ENCODE data around the gene PLIN5. TPM values are rescaled to one million over a fixed set of nuclear protein-coding genes. Genes with fewer than 3 reads are reported as not detected.

PLIN5 gene
- total and polyA plus RNA-seq, 10 of the 15 experiments (the other 5 are each of a cell fraction or from before 2014, with no cell fraction given) = 0.15 to 0.33 TPM; not detected in 8

DNA sequence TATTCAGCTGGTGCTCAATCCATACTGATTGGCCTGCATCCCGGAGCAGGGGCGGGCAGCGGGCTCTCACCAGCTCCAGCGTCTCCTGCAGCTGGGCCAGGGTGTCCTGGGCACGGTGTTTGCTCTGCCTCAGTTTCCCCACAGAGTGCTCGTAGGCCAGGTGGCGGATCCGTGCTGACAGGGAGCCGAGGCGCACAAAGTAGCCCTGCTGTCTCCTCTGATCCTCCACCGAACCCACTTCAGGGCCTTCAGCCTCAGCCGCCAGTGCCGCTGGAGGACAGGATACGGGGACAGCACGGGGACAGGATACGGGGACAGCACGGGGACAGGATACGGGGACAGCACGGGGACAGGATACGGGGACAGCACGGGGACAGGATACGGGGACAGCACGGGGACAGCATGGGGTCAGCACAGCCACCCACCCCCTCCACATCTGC lies 9.4 kb downstream of the PLIN5 start:
- in situ Hi-C loops (cut with MboI) (no loop called here), intact Hi-C loops (cut with micrococcal nuclease; ENCODE audit: unreplicated experiment) (loop anchor here (2.0 kb wide), 1 partner anchor 259 kb away; no protein-coding TSS in a partner anchor)
- Histone ChIP-seq H2AFZ (ENCODE audit: control insufficient read depth, low read depth, low read length) (no peak overlapping the region), H3K27me3 (replicated peaks in 1 of 2; ENCODE audit: control insufficient read depth in 2 of 2, insufficient read depth in 2 of 2, low read length in 1 of 2) (no peaks in the 10 kb centered on the region), H3K9ac (ENCODE audit: control insufficient read depth, insufficient read depth, low read length) (no peak overlapping the region), H3K79me2 (ENCODE audit: control insufficient read depth, insufficient read depth, low read length) (no peaks in the 10 kb centered on the region), H3K9me3 (replicated peaks; ENCODE audit: control insufficient read depth, insufficient read depth, low read length) (no peaks in the 10 kb centered on the region), H3K36me3 (ENCODE audit: control insufficient read depth in 2 of 2, insufficient read depth in 2 of 2, low read length in 1 of 2) (no peaks in the 10 kb centered on the region), H4K20me1 (ENCODE audit: control insufficient read depth, insufficient read depth) (no peaks in the 10 kb centered on the region), H3K4me3 (no peak overlapping the region), H3K4me2 (ENCODE audit: control insufficient read depth, insufficient read depth) (no peak overlapping the region), H3K27ac (ENCODE audit: control insufficient read depth, insufficient read depth) (no peak overlapping the region), H3K4me1 (ENCODE audit: control insufficient read depth, insufficient read depth, low read length) (no peaks in the 10 kb centered on the region)
- DNase-seq (ENCODE audit: low read depth, low spot score) = no peak
- 42% methylated on average over 23 of the region's 23 CpGs for WGBS (ENCODE audit: insufficient coverage, insufficient replicate concordance, low lambda C conversion rate, missing lambda C conversion rate)
- ATAC-seq = no peak
- ChIA-PET CTCF (interaction anchor here (0.6 to 4.5 kb wide), 19 partner anchors 9 to 607 kb away, joined by 3 to 44 read pairs (median 4); partner anchors contain the start of genes LRG1, PLIN5 and SEMA6B), POLR2A (interaction anchor here (0.5 kb wide), 1 partner anchor 26 kb away, joined by 6 read pairs; no protein-coding TSS in a partner anchor), RAD21 (ENCODE audit: unreplicated experiment) (interaction anchor here (1.2 to 1.3 kb wide), 3 partner anchors 10 to 259 kb away, joined by 3 to 8 read pairs (median 3); partner anchors contain the start of gene PLIN5), SMC1A (ENCODE audit: uncharacterized antibody, unreplicated experiment) (interaction anchor here (1.0 to 1.5 kb wide), 3 partner anchors 14 to 259 kb away, joined by 4 read pairs; partner anchors contain the start of gene LRG1)
- TF ChIP-seq, protein P1, sequence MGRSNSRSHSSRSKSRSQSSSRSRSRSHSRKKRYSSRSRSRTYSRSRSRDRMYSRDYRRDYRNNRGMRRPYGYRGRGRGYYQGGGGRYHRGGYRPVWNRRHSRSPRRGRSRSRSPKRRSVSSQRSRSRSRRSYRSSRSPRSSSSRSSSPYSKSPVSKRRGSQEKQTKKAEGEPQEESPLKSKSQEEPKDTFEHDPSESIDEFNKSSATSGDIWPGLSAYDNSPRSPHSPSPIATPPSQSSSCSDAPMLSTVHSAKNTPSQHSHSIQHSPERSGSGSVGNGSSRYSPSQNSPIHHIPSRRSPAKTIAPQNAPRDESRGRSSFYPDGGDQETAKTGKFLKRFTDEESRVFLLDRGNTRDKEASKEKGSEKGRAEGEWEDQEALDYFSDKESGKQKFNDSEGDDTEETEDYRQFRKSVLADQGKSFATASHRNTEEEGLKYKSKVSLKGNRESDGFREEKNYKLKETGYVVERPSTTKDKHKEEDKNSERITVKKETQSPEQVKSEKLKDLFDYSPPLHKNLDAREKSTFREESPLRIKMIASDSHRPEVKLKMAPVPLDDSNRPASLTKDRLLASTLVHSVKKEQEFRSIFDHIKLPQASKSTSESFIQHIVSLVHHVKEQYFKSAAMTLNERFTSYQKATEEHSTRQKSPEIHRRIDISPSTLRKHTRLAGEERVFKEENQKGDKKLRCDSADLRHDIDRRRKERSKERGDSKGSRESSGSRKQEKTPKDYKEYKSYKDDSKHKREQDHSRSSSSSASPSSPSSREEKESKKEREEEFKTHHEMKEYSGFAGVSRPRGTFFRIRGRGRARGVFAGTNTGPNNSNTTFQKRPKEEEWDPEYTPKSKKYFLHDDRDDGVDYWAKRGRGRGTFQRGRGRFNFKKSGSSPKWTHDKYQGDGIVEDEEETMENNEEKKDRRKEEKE (IDR thresholded peaks at IDR 0.05) = no peak
- no peak for TF ChIP-seq MTA2 (IDR thresholded peaks at IDR 0.05; ENCODE audit: low read depth)
- TF ChIP-seq CEBPB (IDR thresholded peaks at IDR 0.05; ENCODE audit: borderline replicate concordance in 1 of 2, low read depth in 2 of 2, low read length in 2 of 2) = no peak
- TF ChIP-seq POU2F2 (IDR thresholded peaks at IDR 0.05; ENCODE audit: borderline replicate concordance, low read depth, low read length) = no peak
- TF ChIP-seq, protein P2, sequence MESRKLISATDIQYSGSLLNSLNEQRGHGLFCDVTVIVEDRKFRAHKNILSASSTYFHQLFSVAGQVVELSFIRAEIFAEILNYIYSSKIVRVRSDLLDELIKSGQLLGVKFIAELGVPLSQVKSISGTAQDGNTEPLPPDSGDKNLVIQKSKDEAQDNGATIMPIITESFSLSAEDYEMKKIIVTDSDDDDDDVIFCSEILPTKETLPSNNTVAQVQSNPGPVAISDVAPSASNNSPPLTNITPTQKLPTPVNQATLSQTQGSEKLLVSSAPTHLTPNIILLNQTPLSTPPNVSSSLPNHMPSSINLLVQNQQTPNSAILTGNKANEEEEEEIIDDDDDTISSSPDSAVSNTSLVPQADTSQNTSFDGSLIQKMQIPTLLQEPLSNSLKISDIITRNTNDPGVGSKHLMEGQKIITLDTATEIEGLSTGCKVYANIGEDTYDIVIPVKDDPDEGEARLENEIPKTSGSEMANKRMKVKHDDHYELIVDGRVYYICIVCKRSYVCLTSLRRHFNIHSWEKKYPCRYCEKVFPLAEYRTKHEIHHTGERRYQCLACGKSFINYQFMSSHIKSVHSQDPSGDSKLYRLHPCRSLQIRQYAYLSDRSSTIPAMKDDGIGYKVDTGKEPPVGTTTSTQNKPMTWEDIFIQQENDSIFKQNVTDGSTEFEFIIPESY (IDR thresholded peaks at IDR 0.05) = no peak
- no peak for TF ChIP-seq EGR1 (IDR thresholded peaks at IDR 0.05; ENCODE audit: borderline replicate concordance in 1 of 2, low read depth in 2 of 2, low read length in 2 of 2)
- TF ChIP-seq MEF2A (IDR thresholded peaks at IDR 0.05; ENCODE audit: insufficient read depth, low read depth, low read length) = no peak
- no TSS peak for BruUV-seq (replicated peaks)
- FAIRE-seq = no peak
